ENCODE measurements around the gene DNMT3A.

The DNMT3A gene

GRCh38 chr2:25218100-25218499, 123.6 kb downstream of the DNMT3A start:
- TF ChIP-seq SIN3A (IDR thresholded peaks at IDR 0.05; ENCODE audit: borderline replicate concordance, insufficient read depth, low read length) (no peak), REST (IDR thresholded peaks at IDR 0.05; ENCODE audit: insufficient read depth in 1 of 2, low read depth in 2 of 2, low read length in 2 of 2) (no peak), TAF1 (IDR thresholded peaks at IDR 0.05; ENCODE audit: borderline replicate concordance, insufficient read depth, low read length) (no peak), FOXP2 (optimal IDR thresholded peaks at IDR 0.05; ENCODE audit: borderline replicate concordance, extremely low read depth, extremely low read length, insufficient read depth) (no peak), POLR2AphosphoS5 (IDR thresholded peaks at IDR 0.05; ENCODE audit: low read depth, low read length) (no peak)

- TF ChIP-seq FOXP2 (optimal IDR thresholded peaks at IDR 0.05; ENCODE audit: borderline replicate concordance, extremely low read depth, extremely low read length, insufficient read depth) (no peak), REST (IDR thresholded peaks at IDR 0.05; ENCODE audit: insufficient read depth in 1 of 2, low read depth in 2 of 2, low read length in 2 of 2) (no peak), TAF1 (IDR thresholded peaks at IDR 0.05; ENCODE audit: borderline replicate concordance, insufficient read depth, low read length) (no peak), POLR2AphosphoS5 (IDR thresholded peaks at IDR 0.05; ENCODE audit: low read depth, low read length) (no peak), SIN3A (IDR thresholded peaks at IDR 0.05; ENCODE audit: borderline replicate concordance, insufficient read depth, low read length) (no peak)
These were observed 125.6 kb downstream of the DNMT3A start for GRCh38 chr2:25215948-25216679.

- no peak for TF ChIP-seq TAF1 (IDR thresholded peaks at IDR 0.05; ENCODE audit: borderline replicate concordance, insufficient read depth, low read length)
- TF ChIP-seq POLR2AphosphoS5 (IDR thresholded peaks at IDR 0.05; ENCODE audit: low read depth, low read length): no peak
- TF ChIP-seq SIN3A (IDR thresholded peaks at IDR 0.05; ENCODE audit: borderline replicate concordance, insufficient read depth, low read length): no peak
- no peak for TF ChIP-seq REST (IDR thresholded peaks at IDR 0.05; ENCODE audit: insufficient read depth in 1 of 2, low read depth in 2 of 2, low read length in 2 of 2)
- no peak for TF ChIP-seq FOXP2 (optimal IDR thresholded peaks at IDR 0.05; ENCODE audit: borderline replicate concordance, extremely low read depth, extremely low read length, insufficient read depth)
These were observed 126.5 kb downstream of the DNMT3A start for GRCh38 chr2:25215232-25215631.

- TF ChIP-seq TAF1 (IDR thresholded peaks at IDR 0.05; ENCODE audit: borderline replicate concordance, insufficient read depth, low read length): no peak
- TF ChIP-seq FOXP2 (optimal IDR thresholded peaks at IDR 0.05; ENCODE audit: borderline replicate concordance, extremely low read depth, extremely low read length, insufficient read depth): no peak
- no peak for TF ChIP-seq SIN3A (IDR thresholded peaks at IDR 0.05; ENCODE audit: borderline replicate concordance, insufficient read depth, low read length)
- no peak for TF ChIP-seq REST (IDR thresholded peaks at IDR 0.05; ENCODE audit: insufficient read depth in 1 of 2, low read depth in 2 of 2, low read length in 2 of 2)
- TF ChIP-seq POLR2AphosphoS5 (IDR thresholded peaks at IDR 0.05; ENCODE audit: low read depth, low read length): no peak
These were observed 128.5 kb downstream of the DNMT3A start for GRCh38 chr2:25213229-25213628.
